Astrocyte (in vitro differentiated cells and primary cell): ENCODE measurements around the gene GRK6. TPM values are rescaled to one million over a fixed set of nuclear protein-coding genes. Genes with fewer than 3 reads are reported as not detected.

Experiments used
- DNase-seq: peaks from one replicate; pipeline ENCODE4 v3.0.0-alpha.2; 2010; ENCODE audit warnings: low read depth
- FAIRE-seq: peaks from 2 replicates; lab custom pipeline; 2011; peaks lifted over from hg19 to GRCh38; lab: Jason Lieb, UNC
- H2AFZ ChIP-seq: 2 replicates; pipeline ENCODE4 v1.6.0; 2012; ENCODE audit warnings: low read depth, low read length, inconsistent platforms
- H3K27ac ChIP-seq: 2 replicates; pipeline ENCODE4 v1.5.1; 2011; ENCODE audit warnings: low read depth, low read length, inconsistent platforms
- H3K27me3 ChIP-seq: 2 replicates; pipeline ENCODE4 v1.6.0; 2011; ENCODE audit warnings: low read length, inconsistent platforms; ENCODE audit not compliant: insufficient read depth
- H3K36me3 ChIP-seq: 2 replicates; pipeline ENCODE4 v1.5.1; 2011; ENCODE audit warnings: low read length, inconsistent platforms; ENCODE audit not compliant: insufficient read depth
- H3K4me1 ChIP-seq: 2 replicates; pipeline ENCODE4 v1.5.1; 2011; ENCODE audit warnings: low read length, inconsistent platforms; ENCODE audit not compliant: insufficient read depth
- H3K4me2 ChIP-seq: 2 replicates; pipeline ENCODE4 v1.6.0; 2012; ENCODE audit warnings: low read length, inconsistent platforms
- H3K4me3 ChIP-seq: 2 replicates; pipeline ENCODE4 v1.5.1; 2011; ENCODE audit warnings: low read depth, mild to moderate bottlenecking, low read length, inconsistent platforms; ENCODE audit not compliant: insufficient read depth
- H3K79me2 ChIP-seq: 2 replicates; pipeline ENCODE4 v1.6.0; 2012; ENCODE audit warnings: mild to moderate bottlenecking, low read length, inconsistent platforms; ENCODE audit not compliant: insufficient read depth
- H3K9ac ChIP-seq: 2 replicates; pipeline ENCODE4 v1.6.0; 2012; ENCODE audit warnings: mild to moderate bottlenecking, low read length, inconsistent platforms
- H3K9me3 ChIP-seq: 2 replicates; pipeline ENCODE4 v1.5.1; 2012; ENCODE audit warnings: low read depth, mild to moderate bottlenecking, low read length, inconsistent platforms; ENCODE audit not compliant: insufficient read depth
- H4K20me1 ChIP-seq: 2 replicates; pipeline ENCODE4 v1.6.0; 2012; ENCODE audit warnings: low read length, inconsistent platforms; ENCODE audit not compliant: insufficient read depth
- H3K27ac Mint-ChIP-seq: one replicate; pipeline ENCODE4 v1.8.0; 2021; ENCODE audit warnings: mild to moderate bottlenecking, mixed read lengths; ENCODE audit not compliant: unreplicated experiment
- H3K27me3 Mint-ChIP-seq: one replicate; pipeline ENCODE4 v1.8.0; 2021; ENCODE audit warnings: low read depth, mixed read lengths; ENCODE audit not compliant: unreplicated experiment
- H3K36me3 Mint-ChIP-seq: one replicate; pipeline ENCODE4 v1.8.0; 2021; ENCODE audit warnings: low read depth, mixed read lengths; ENCODE audit not compliant: unreplicated experiment
- H3K4me1 Mint-ChIP-seq: one replicate; pipeline ENCODE4 v1.8.0; 2021; ENCODE audit warnings: low read depth, mixed read lengths; ENCODE audit not compliant: unreplicated experiment
- H3K4me3 Mint-ChIP-seq: one replicate; pipeline ENCODE4 v1.8.0; 2021; ENCODE audit warnings: mild to moderate bottlenecking, moderate library complexity, mixed read lengths; ENCODE audit not compliant: unreplicated experiment
- H3K9me3 Mint-ChIP-seq: one replicate; pipeline ENCODE4 v1.8.0; 2021; ENCODE audit warnings: mild to moderate bottlenecking, mixed read lengths; ENCODE audit not compliant: unreplicated experiment
- EZH2 ChIP-seq: IDR thresholded peaks from 2 replicates; pipeline ENCODE4 v1.6.1; 2012; ENCODE audit warnings: mild to moderate bottlenecking, low read length, inconsistent platforms; ENCODE audit not compliant: insufficient read depth
- total RNA-seq: library from RNA; stranded (reverse); gene quantifications from 2 replicates; pipeline ENCODE4 v1.2.1, GENCODE V29; 2021
- TF ChIP-seq, protein P1 (sequence below): IDR thresholded peaks from 2 replicates; pipeline ENCODE4 v1.5.1; 2011; ENCODE audit warnings: low read depth, mild to moderate bottlenecking, inconsistent platforms, low read length, moderate library complexity; ENCODE audit not compliant: insufficient read depth

The GRK6 gene
- total RNA-seq, 1 donor from 2014 or later = 25.9 TPM

DNA sequence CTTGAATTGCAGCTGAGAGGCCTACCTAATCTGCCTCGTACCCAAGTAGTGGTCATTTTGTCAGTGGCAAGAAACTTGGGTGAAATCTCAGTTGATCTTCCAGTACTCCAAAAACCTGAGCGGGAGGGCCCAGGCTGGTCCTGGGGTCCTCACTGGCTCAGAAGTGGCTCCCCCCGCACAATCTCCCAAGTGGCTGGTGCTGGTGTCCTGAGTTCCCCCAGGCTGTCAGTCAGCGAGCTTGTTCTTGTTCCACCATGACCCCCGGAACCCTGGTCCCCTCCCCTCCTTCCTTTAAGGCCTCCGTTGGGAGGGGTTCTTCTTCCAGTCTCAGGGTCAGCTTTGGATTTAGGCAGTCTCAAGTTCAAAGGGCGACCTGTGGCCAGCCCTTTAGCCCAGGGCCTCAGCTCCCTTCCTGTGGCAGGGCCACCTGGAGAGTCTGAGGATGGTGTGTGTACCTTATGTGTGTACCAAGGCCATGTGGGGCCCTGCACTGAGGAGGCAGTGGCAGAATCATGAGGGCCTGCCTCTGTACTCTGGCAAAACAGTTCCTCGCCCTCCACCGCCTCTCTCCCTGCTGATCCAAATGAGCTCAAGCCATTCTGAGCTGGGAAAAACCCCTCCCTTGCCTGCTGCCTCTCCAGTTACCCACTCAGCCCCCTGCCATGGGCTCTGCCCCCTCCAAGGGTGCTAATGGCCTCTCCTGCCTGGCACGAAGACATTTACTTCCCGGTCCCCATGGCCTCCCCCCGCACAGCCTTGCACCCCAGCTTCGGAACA lies 51.4 kb downstream of the GRK6 start:
- TF ChIP-seq EZH2 = no peak
- TF ChIP-seq, protein P1, sequence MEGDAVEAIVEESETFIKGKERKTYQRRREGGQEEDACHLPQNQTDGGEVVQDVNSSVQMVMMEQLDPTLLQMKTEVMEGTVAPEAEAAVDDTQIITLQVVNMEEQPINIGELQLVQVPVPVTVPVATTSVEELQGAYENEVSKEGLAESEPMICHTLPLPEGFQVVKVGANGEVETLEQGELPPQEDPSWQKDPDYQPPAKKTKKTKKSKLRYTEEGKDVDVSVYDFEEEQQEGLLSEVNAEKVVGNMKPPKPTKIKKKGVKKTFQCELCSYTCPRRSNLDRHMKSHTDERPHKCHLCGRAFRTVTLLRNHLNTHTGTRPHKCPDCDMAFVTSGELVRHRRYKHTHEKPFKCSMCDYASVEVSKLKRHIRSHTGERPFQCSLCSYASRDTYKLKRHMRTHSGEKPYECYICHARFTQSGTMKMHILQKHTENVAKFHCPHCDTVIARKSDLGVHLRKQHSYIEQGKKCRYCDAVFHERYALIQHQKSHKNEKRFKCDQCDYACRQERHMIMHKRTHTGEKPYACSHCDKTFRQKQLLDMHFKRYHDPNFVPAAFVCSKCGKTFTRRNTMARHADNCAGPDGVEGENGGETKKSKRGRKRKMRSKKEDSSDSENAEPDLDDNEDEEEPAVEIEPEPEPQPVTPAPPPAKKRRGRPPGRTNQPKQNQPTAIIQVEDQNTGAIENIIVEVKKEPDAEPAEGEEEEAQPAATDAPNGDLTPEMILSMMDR = no peak
- Mint-ChIP-seq H3K9me3 (no peaks in the 10 kb centered on the region), H3K27me3 (no peaks in the 10 kb centered on the region), H3K4me1 (peaks cover 58% of the 10 kb centered on the region), H3K27ac (peak overlapping the region; percentile 89), H3K4me3 (peak overlapping the region; percentile 60), H3K36me3 (peaks cover 10% of the 10 kb centered on the region)
- Histone ChIP-seq H3K4me2 (no peak overlapping the region), H4K20me1 (peaks cover 44% of the 10 kb centered on the region), H3K27me3 (no peaks in the 10 kb centered on the region), H3K36me3 (no peaks in the 10 kb centered on the region), H3K4me3 (no peak overlapping the region), H3K4me1 (peaks cover 36% of the 10 kb centered on the region), H3K9ac (no peak overlapping the region), H3K27ac (no peak overlapping the region), H2AFZ (no peak overlapping the region), H3K79me2 (peaks cover 1% of the 10 kb centered on the region), H3K9me3 (no peaks in the 10 kb centered on the region)
- DNase-seq (no peak), FAIRE-seq (no peak)

DNA sequence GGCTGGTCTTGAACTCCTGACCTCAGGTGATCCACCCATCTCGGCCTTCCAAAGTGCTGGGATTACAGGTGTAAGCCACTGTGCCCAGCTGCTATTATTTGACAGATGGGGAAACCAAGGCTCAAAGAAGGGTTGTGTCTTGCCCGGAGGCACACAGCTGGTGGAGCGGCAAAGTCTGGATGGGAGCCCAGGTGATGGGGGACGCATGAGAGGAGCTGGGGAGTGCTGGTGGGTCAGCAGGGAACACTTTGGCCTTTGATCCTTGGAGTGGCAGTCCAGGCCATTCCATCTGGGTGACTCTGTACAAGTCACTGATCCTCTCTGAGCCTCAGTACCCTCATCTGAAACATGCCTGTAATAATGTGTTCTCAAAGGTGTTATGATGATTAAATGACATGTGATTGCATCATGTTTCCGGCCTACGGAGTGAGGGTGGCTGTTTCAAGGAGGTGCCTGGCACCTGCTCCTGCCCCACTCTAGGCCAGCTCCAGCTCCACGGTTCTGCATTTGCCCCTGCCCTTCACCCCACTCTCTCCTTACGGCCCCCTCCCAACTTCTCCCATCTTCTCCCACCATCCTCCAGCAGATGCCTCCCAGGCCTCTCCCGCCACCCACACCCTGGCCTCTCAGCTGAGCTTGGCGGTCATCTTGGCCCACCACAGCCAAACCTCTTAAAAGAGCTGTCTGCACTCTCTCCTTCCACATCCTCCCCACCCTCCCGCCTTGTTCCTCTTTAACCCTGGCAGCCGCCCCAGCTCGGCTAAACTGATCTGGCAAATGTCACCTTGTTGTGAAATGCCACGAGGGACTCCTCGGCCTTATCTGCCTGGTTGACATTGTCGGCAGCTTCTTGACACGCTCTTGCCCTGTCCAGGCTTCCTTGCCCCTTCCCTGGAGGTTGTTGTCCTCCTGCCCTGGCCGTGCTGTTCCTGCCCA lies 52.5 kb downstream of the GRK6 start:
- no peaks in the 10 kb centered on the region for H3K27me3 Mint-ChIP-seq
- H3K36me3 Mint-ChIP-seq = peaks cover 17% of the 10 kb centered on the region
- H3K9ac ChIP-seq = peak overlapping the region; percentile 24
- H3K79me2 ChIP-seq = peaks cover 2% of the 10 kb centered on the region
- TF ChIP-seq, protein P1 = no peak
- no peak for TF ChIP-seq EZH2
- no peaks in the 10 kb centered on the region for H3K36me3 ChIP-seq
- no peaks in the 10 kb centered on the region for H3K9me3 ChIP-seq
- H3K4me1 Mint-ChIP-seq = peaks cover 63% of the 10 kb centered on the region
- no peak overlapping the region for H3K4me2 ChIP-seq
- H3K4me1 ChIP-seq = peaks cover 40% of the 10 kb centered on the region
- DNase-seq = peak; percentile 41
- H3K9me3 Mint-ChIP-seq = no peaks in the 10 kb centered on the region
- peak overlapping the region; percentile 62 for H3K4me3 Mint-ChIP-seq
- no peak for FAIRE-seq
- H3K27ac ChIP-seq = peak overlapping the region; percentile 29
- H3K4me3 ChIP-seq = no peak overlapping the region
- peaks cover 55% of the 10 kb centered on the region for H4K20me1 ChIP-seq
- peak overlapping the region; percentile 90 for H3K27ac Mint-ChIP-seq
- H3K27me3 ChIP-seq = no peaks in the 10 kb centered on the region
- H2AFZ ChIP-seq = no peak overlapping the region
